ENCODE data around the gene CROCC.
A peak's percentile ranks its signal among the peaks of the same experiment; 100 is the strongest.
"Not testable (repeated sequence)": the region's sequence is repeated elsewhere in the genome, so short reads cannot be mapped to it uniquely, and the experiment has no call there.

The CROCC gene

DNA sequence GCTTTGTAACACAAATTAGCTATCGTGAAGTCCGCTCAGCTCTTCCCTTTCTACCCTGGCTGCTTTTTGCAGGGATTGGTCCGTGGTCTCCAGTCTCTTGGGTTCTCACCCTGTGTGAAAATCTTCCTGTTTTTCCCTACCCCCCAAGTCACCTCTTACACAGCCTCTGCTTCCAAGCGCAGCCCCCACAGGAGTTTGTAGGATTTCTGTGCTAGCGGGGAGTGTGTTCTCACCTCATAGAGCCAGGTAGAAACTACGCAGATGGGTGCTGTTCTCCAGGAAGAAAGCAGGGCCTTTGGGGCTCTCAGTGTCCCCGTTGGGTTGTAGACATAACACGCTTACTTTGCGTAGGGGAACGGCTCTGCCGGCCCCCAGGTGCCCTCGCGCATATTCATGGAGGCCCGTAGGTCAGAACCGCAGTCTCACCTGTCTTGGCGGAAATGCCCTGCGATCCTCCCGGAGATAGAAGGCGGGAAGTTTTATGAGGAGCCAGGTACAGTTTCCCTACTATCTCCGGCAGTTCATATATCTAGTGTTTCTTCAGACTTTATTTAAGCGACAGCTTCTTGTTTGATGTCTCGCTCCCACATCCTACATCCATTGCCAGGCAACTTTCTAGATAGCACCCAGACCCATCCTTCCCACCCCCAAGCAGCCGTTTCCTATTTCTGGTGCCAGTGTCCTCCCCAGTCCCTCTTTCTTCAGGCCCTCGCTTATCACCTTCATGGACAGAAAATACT is 25.2 kb upstream of the CROCC start:
- peak; percentile 99 for DNase-seq

- not testable (repeated sequence) for DNase-seq
These were observed 24.1 kb upstream of the CROCC start for GRCh38 chr1:16897653-16898052.

GRCh38 chr1:16898298-16898697 is 23.4 kb upstream of the CROCC start:
- DNase-seq = not testable (repeated sequence)

DNA sequence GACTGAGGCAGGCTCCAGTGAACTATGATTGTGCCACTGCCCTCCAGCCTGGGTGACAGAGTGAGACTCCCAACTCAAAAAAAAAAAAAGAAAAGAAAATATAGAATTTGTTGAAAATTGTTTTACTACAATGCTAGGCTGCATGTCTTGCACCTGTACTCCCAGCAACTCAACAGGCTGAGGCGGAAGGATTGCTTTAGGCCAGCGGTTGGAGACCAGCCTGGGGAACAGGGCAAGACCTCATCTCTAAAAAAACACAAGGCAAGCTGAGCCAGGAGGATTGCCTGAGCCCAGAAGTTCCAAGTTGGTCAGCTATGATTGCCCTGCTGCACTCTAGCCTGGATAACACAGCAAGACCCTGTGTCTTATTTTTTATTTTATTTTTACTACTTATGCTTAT is 22.7 kb upstream of the CROCC start:
- not testable (repeated sequence) for DNase-seq

GRCh38 chr1:16900751-16901150 is 21.0 kb upstream of the CROCC start:
- DNase-seq = peak; percentile 41

GRCh38 chr1:16901371-16901770 is 20.4 kb upstream of the CROCC start:
- DNase-seq = not testable (repeated sequence)

DNA sequence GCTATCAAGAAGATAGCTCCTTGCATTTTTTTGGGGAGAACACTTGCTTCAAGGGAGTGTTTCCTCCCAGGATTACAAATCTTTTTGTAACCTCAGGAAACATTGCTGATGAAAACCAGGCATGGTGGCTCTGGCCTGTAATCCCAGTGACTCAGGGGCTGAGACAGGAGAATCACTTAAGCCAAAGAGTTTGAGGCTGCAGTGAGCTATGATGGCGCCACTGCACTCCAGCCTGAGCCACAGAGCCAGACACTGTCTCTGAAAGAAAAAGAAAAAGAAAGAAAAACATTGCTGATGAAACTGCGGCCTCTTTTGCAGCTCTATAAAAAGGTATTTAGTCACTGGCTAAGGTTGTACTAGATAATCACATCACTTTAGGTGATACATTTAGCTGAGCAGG is 18.7 kb upstream of the CROCC start:
- DNase-seq = no peak

- peak; percentile 42 for DNase-seq
These were observed 18.3 kb upstream of the CROCC start for GRCh38 chr1:16903458-16903796.

DNA sequence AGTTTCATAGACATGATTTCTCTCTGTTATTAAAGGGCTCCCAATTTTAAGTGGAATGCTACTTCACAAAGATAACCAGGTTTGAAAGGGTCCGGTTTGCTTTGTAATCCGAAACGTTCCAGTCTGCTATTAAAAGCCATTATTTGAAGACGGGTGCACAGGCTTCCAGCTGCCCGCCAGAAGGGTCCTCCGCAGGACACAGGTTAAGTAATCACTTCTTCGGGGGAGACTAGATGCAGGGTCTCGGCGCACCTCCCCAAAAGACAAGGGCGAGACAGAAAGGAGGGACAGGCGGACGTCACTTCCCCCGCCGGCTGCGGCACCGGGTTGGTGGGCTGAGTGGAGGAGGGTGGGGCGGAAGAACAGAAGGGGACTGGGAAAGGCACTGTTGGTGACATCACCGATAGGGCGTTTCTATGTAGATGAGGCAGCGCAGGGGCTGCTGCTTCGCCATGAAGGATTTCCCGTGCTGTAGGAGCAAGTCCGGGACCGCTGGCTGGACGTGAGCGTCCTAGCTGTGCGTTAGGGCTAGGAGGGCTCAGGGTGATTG is 17.1 kb upstream of the CROCC start:
- peak; percentile 99 for DNase-seq

DNA sequence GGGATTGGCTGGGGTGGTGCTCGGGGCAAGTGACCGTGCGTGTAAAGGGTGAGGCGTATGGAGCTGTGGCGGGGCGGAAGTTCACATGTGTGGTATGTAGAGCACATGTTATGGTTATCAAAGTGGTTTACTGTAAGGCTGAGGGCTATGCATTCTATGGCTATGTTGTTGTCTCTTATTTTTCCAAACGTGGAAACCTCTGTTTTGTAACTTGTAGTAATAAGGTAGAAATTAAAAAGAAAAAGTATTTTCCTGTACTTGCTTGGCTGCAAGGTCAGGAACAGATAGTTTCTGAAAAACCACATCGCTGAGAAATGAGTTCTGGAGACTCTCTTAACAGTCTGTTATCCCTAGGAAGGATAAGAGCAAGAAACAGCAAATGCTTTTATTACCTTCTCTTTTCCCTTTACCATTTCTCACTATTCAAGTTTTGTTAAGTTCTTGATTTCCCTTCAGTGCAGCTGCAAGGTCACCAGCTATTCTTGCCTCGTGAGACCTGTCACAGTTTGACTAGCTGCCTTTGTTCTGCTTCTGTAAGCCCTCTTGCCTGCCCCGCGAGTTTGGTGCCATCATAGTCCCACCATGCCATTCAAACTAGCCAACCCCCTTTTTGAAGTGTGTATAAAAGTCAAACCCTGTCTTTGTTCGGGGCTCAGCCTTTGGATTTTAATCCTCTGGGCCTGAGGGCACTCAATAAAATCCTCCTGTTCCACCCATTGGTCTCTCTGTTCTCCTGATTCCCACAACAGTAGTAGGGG is 16.4 kb upstream of the CROCC start:
- DNase-seq = peak; percentile 99

DNA sequence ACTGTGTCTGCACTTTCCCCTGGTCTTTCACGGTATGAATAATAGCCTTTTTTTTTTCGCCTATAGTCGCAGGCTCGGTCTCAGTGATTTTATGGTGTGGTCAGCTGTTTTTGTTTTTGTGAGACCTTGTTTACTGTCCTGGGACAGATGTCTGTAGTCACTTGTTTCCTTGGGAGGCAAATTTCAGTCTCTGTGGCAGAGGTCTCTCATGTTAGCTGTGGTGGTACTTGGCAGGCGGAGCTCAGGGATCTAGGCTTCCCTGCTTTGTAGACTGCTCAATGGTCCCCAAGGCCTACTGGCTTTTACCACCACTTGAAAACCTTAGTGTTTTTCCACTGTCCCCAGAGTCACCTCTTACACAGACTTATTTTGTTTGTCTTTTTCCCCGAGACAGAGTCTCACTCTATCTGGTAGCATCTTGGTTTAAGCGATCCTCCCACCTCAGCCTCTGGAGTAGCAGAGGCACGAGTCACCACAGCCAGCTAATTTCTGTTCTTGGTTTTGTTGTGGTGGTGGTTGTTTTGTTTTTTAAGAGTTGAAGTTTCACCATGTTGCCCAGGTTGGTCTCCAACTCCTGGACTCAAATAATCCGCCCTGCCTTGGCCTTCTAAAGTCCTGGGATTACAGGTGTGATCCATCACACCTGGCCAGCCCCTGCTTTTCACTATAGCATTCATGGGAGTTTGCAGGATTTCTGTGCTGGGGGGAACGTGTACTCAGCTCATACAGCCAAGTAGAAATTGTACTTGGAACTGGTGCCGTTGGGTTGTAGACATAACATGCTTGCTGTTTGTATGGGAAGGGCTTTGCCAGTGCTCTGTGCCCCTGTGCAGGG is 15.6 kb upstream of the CROCC start:
- DNase-seq = no peak

DNA sequence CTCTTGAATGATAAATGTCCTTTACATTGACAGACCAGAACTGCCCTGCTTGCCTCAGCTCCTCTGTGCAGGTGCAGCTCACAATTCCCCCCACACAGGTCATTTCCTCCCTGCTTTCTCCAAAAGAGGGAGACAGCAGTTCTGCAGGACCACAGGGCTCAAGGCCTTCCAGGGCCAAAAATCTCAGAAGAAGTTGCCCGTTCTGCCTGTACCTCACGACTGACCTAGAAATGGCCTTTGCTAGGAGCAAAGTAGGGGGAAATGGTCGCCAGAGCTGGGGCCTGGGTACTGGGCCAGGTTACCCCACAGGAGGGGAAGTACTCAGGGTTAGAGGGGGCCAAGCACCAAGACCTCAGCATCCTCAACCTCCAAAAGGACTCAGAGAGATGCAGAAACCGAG is 14.9 kb upstream of the CROCC start:
- DNase-seq = no peak

GRCh38 chr1:16907870-16908758 is 13.6 kb upstream of the CROCC start:
- no peak for DNase-seq

- not testable (repeated sequence) for DNase-seq
These were observed 9.6 kb upstream of the CROCC start for GRCh38 chr1:16911851-16912721.

GRCh38 chr1:16912742-16913141 is 9.0 kb upstream of the CROCC start:
- DNase-seq = not testable (repeated sequence)

DNA sequence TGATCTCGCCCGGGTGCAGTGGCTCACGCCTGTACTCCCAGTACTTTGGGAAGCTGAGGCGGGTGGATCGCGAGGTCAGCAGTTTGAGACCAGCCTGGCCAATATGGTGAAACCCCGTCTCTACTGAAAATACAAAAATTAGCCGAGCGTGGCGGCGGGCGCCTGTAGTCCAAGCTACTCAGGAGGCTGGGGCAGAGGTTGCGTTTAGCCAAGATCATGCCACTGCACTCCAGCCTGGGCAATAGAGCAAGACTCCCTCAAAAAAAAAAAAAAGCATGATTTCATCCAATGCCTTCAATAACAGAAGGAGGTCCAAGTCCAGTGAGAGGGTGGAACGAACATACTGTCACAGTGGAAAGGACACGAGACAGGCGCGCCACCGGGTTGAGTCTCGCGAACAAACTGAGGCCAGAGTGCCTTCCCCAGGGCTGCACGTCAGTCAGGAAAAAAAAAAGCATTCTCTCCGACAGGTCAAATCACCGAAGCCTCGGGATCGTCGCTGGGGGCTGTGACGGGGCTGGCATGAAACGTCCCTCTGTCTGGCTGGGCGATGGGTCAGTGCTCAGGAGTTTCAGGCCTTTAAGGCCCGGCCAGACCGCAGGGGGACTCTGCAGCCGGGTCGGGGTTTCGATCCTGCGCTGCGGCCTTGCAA is 8.4 kb upstream of the CROCC start:
- no peak for DNase-seq

DNA sequence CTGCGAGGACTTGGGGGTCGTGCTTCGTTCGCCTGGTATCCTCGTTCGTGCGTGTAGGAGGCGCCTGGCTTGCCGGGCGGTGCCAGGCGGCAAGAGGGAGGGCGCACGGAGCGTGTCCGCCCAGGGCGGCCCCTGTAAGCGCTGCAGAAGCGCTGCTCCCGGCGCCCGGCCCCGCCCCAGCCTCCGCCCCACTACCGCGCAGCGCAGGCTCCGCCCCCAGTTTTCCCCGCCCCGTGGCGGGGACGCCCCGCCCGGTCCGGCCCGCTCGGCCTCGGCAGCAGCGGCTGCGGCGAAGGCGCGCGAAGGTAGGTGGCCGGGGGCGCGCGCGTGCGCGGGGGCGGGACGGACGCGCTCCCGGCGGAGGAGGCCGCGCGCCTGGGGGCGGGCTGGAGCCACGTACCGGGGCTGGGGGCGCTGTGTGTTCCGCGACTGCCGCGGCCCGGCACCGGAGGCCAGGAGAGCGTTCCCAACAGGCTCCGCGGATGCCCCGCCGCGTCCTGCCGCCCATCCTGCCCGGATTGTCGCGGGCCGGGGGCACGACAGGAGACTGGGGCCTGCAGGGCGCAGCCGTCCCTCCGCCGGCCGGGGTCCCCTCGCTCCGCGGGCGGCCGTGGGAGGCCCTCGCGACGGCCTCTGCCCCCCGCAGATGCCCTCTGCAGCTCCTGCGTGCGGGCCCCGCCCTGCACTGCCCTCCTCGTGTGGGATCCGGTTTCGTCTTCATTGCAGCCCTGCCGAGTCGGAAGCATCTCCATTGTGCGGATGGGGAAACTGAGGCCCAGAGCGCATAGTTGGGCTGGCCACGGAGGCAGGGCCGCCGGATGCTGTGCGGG is 7.7 kb upstream of the CROCC start:
- peak; percentile 95 for DNase-seq

DNA sequence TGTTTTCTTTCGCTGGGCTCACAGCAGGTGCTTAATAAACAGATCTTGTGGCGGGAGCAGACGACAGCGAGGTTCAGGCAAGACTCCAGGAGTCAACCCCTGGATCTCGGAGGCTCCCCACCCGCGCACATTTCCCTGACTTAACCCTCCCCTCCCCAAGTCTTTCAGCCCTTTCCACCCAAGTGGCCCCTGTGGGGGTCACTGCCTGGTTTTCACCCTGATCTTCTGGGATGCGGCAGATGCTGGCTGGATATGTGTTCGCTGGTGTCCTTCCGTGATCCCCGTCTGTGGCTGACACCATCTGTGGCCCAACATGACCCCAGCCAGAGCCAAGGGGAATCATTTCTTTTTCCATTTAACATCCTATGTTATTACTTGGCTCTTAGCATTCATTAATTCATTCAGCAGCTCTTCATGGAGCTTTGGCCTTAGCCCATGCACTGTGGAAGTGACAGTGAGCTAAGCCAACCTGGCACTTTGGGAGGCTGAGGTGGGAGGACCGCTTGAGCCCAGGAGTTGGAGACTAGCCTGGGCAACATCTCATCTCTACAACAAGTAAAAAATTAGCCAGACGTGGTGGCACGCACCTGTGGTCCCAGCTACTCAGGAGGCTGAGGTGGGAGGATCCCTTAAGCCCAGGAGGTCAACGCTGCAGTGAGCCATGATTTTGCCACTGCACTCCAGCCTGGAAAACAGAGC is 6.7 kb upstream of the CROCC start:
- not testable (repeated sequence) for DNase-seq

DNA sequence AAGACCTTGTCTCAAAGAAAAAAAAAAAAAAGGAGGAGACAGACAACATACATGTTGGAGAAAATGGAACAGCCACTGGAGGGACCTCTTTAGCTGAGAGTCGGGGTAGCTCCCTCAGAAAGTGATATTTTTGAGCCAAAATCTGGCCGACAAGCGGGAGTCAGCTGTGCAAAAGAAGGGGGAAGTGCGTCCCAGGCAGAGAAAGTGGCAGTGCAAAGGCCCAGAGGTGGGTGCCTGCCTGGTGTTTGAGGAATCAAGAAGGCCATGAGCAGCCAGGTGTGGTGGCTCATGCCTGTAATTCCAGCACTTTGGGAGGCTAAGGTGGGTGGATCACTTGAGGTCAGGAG is 6.1 kb upstream of the CROCC start:
- no peak for DNase-seq
